ENCODE measurements around the gene TP53I13. TPM values are rescaled to one million over a fixed set of nuclear protein-coding genes. Genes with fewer than 3 reads are reported as not detected.

Gene TP53I13
- total and polyA plus RNA-seq, 2 donors from 2014 or later, result 51.6 to 75.5 TPM

DNA sequence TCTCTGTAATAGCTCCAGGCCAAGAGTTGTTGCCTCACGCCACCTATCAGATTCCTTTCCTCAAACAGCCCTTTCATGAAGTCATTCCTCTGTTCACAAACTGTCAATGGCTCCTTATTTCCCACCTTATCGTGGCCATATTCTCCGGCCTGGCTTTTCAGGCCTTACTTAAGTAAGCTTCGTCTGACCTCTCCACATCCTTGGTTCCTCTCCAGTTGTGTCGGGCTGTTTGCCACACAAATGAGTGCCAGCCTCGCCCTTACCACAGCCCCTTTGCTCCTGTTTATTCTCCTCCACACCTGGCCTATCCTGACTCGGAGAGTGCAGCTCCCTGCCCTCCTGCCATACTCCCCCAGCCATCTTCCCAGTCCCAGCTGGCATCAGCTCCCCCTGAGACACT, 2.0 kb downstream of the TP53I13 start:
- Histone ChIP-seq H3K4me1 (ENCODE audit: control insufficient read depth in 2 of 3, insufficient read depth in 2 of 3, low read depth in 1 of 3, low read length in 3 of 3) (peaks cover 0 to 12% (median 10%) of the 10 kb centered on the region in 3 donors), H3K27ac (ENCODE audit: low read depth in 2 of 2, low read length in 2 of 2) (no peak overlapping the region), H3K9me3 (ENCODE audit: control insufficient read depth in 2 of 3, insufficient read depth in 1 of 3, low read length in 3 of 3) (no peaks in the 10 kb centered on the region), H3K36me3 (ENCODE audit: control insufficient read depth in 2 of 3, insufficient read depth in 3 of 3, low read length in 3 of 3) (no peaks in the 10 kb centered on the region), H3K9ac (ENCODE audit: low read length in 3 of 3) (no peak overlapping the region), H3K4me3 (ENCODE audit: low read length in 3 of 3) (no peak overlapping the region), H3K27me3 (ENCODE audit: control insufficient read depth, insufficient read depth, low read length) (no peaks in the 10 kb centered on the region)
- DNase-seq, result peak in 1 of 5 donors; percentile 35
- intact Hi-C loops (cut with DNase I), result no loop called here
- FAIRE-seq, result no peak
- TF ChIP-seq, protein P1, sequence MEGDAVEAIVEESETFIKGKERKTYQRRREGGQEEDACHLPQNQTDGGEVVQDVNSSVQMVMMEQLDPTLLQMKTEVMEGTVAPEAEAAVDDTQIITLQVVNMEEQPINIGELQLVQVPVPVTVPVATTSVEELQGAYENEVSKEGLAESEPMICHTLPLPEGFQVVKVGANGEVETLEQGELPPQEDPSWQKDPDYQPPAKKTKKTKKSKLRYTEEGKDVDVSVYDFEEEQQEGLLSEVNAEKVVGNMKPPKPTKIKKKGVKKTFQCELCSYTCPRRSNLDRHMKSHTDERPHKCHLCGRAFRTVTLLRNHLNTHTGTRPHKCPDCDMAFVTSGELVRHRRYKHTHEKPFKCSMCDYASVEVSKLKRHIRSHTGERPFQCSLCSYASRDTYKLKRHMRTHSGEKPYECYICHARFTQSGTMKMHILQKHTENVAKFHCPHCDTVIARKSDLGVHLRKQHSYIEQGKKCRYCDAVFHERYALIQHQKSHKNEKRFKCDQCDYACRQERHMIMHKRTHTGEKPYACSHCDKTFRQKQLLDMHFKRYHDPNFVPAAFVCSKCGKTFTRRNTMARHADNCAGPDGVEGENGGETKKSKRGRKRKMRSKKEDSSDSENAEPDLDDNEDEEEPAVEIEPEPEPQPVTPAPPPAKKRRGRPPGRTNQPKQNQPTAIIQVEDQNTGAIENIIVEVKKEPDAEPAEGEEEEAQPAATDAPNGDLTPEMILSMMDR (IDR thresholded peaks at IDR 0.05; ENCODE audit: borderline replicate concordance, extremely low read depth, insufficient read depth), result no peak

DNA sequence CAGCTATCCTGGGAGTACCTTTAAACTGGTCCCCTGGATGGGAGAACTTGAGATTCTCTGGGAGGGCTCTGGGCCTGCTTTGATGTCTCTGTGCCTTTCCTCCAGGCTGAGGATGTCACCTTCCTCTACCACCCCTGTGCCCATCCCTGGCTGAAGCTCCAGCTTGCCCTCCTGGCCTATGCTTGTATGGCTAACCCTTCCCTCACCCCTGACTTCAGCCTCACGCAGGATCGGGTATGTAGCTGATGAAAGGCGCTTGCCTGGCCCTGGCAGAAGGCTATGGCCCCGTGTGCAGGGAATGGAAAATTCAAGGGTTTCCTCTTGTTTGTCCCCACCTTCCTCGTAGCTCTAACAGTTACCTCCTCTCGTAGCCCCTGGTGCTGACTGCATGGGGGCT, 3.0 kb downstream of the TP53I13 start:
- H3K9ac ChIP-seq (ENCODE audit: low read length in 3 of 3), result no peak overlapping the region
- H3K27me3 ChIP-seq (ENCODE audit: control insufficient read depth, insufficient read depth, low read length), result no peaks in the 10 kb centered on the region
- TF ChIP-seq, protein P1 (IDR thresholded peaks at IDR 0.05; ENCODE audit: borderline replicate concordance, extremely low read depth, insufficient read depth), result no peak
- intact Hi-C loops (cut with DNase I), result no loop called here
- no peaks in the 10 kb centered on the region for H3K9me3 ChIP-seq (ENCODE audit: control insufficient read depth in 2 of 3, insufficient read depth in 1 of 3, low read length in 3 of 3)
- no peak for FAIRE-seq
- H3K36me3 ChIP-seq (ENCODE audit: control insufficient read depth in 2 of 3, insufficient read depth in 3 of 3, low read length in 3 of 3), result peaks cover 0 to 7% (median 4%) of the 10 kb centered on the region in 3 donors
- DNase-seq, result no peak
- no peak overlapping the region for H3K27ac ChIP-seq (ENCODE audit: low read depth in 2 of 2, low read length in 2 of 2)
- H3K4me1 ChIP-seq (ENCODE audit: control insufficient read depth in 2 of 3, insufficient read depth in 2 of 3, low read depth in 1 of 3, low read length in 3 of 3), result peaks cover 0 to 12% (median 10%) of the 10 kb centered on the region in 3 donors
- H3K4me3 ChIP-seq (ENCODE audit: low read length in 3 of 3), result no peak overlapping the region

DNA sequence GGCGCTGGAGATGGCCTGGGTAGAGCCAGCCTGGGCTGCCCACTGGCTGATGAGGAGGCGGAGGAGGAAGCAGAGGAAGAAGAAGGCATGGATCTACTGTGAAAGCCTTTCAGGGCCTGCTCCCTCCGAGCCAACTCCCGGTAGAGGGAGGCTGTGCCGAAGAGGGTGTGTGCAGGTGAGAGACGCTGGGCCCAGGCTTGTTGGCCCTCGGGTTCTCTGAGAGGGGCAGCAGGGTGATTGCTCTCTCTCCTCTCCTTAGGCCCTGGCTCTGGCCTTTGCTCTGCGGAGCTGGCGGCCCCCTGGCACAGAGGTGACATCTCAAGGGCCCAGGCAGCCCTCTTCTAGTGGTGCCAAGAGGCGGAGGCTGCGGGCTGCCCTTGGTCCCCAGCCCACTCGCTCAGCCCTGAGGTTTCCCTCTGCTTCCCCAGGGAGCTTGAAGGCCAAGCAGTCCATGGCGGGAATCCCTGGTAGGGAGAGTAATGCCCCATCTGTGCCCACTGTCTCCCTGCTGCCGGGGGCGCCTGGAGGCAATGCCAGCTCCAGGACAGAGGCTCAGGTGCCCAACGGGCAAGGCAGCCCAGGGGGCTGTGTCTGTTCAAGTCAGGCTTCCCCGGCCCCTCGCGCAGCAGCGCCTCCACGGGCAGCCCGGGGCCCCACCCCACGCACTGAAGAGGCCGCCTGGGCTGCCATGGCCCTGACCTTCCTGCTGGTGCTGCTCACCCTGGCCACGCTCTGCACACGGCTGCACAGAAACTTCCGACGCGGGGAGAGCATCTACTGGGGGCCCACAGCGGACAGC, 3.6 kb downstream of the TP53I13 start:
- Histone ChIP-seq H3K27me3 (ENCODE audit: control insufficient read depth, insufficient read depth, low read length) (no peaks in the 10 kb centered on the region), H3K9me3 (ENCODE audit: control insufficient read depth in 2 of 3, insufficient read depth in 1 of 3, low read length in 3 of 3) (no peaks in the 10 kb centered on the region), H3K27ac (ENCODE audit: low read depth in 2 of 2, low read length in 2 of 2) (no peak overlapping the region), H3K36me3 (ENCODE audit: control insufficient read depth in 2 of 3, insufficient read depth in 3 of 3, low read length in 3 of 3) (peaks cover 0 to 9% (median 4%) of the 10 kb centered on the region in 3 donors), H3K9ac (ENCODE audit: low read length in 3 of 3) (no peak overlapping the region), H3K4me1 (ENCODE audit: control insufficient read depth in 2 of 3, insufficient read depth in 2 of 3, low read depth in 1 of 3, low read length in 3 of 3) (peaks cover 0 to 12% (median 10%) of the 10 kb centered on the region in 3 donors), H3K4me3 (ENCODE audit: low read length in 3 of 3) (no peak overlapping the region)
- intact Hi-C loops (cut with DNase I), result no loop called here
- TF ChIP-seq, protein P1 (IDR thresholded peaks at IDR 0.05; ENCODE audit: borderline replicate concordance, extremely low read depth, insufficient read depth), result no peak
- DNase-seq, result peak in 1 of 5 donors; percentile 78
- no peak for FAIRE-seq

All from kidney (tissue), 14 donors.